ENCODE data around the gene PLOD1.

PLOD1 gene

GRCh38 chr1:11940260-11940921 is 5.9 kb downstream of the PLOD1 start:
- no peak for DNase-seq

- no peak for DNase-seq
Observed at GRCh38 chr1:11942280-11942679, 7.8 kb downstream of the PLOD1 start.

- no peak for DNase-seq
Observed at GRCh38 chr1:11943619-11944018, 9.1 kb downstream of the PLOD1 start.

- DNase-seq = no peak
Observed at GRCh38 chr1:11944358-11944931, 9.9 kb downstream of the PLOD1 start.

- no peak for DNase-seq
Observed at GRCh38 chr1:11946647-11947046, 12.1 kb downstream of the PLOD1 start.

- DNase-seq = peak; percentile 1
Observed at GRCh38 chr1:11948822-11949458, 14.4 kb downstream of the PLOD1 start.

- no peak for DNase-seq
Observed at GRCh38 chr1:11951901-11952300, 17.4 kb downstream of the PLOD1 start.

GRCh38 chr1:11952455-11953109 is 18.1 kb downstream of the PLOD1 start:
- no peak for DNase-seq

- DNase-seq = no peak
Observed at GRCh38 chr1:11955221-11955620, 20.7 kb downstream of the PLOD1 start.

- DNase-seq = no peak
Observed at GRCh38 chr1:11957398-11957797, 22.9 kb downstream of the PLOD1 start.

- DNase-seq = no peak
Observed at GRCh38 chr1:11957897-11958296, 23.4 kb downstream of the PLOD1 start.

GRCh38 chr1:11960276-11960675 is 25.8 kb downstream of the PLOD1 start:
- no peak for DNase-seq

GRCh38 chr1:11960715-11961114 is 26.2 kb downstream of the PLOD1 start:
- DNase-seq = peak; percentile 88

GRCh38 chr1:11961230-11961629 is 26.7 kb downstream of the PLOD1 start:
- DNase-seq = peak; percentile 89

GRCh38 chr1:11963622-11964021 is 29.1 kb downstream of the PLOD1 start:
- DNase-seq = no peak

- DNase-seq = no peak
Observed at GRCh38 chr1:11964656-11965055, 30.1 kb downstream of the PLOD1 start.

- DNase-seq = peak; percentile 55
Observed at GRCh38 chr1:11967028-11967547, 32.6 kb downstream of the PLOD1 start.

GRCh38 chr1:11970441-11971185 is 36.1 kb downstream of the PLOD1 start:
- DNase-seq = no peak

- DNase-seq = no peak
Observed at GRCh38 chr1:11977625-11978024, 43.1 kb downstream of the PLOD1 start.

GRCh38 chr1:11978301-11978700 is 43.8 kb downstream of the PLOD1 start:
- peak; percentile 53 for DNase-seq

- no peak for DNase-seq
Observed at GRCh38 chr1:11979028-11979850, 44.7 kb downstream of the PLOD1 start.

Data from inflammatory macrophage treated with lipopolysaccharide for 4 hours (primary cell).